ENCODE results near the gene GPHA2. TPM values are rescaled to one million over a fixed set of nuclear protein-coding genes. Genes with fewer than 3 reads are reported as not detected.

GPHA2 gene
- polyA plus RNA-seq, 12 donors: 0.30 to 0.39 TPM; not detected in 10

- no peak for DNase-seq
Observed at GRCh38 chr11:64931290-64931689, 4.4 kb downstream of the GPHA2 start.

- DNase-seq: no peak
Observed at GRCh38 chr11:64930340-64930739, 5.4 kb downstream of the GPHA2 start.

GRCh38 chr11:64929625-64930024, 6.1 kb downstream of the GPHA2 start:
- DNase-seq: no peak

DNA sequence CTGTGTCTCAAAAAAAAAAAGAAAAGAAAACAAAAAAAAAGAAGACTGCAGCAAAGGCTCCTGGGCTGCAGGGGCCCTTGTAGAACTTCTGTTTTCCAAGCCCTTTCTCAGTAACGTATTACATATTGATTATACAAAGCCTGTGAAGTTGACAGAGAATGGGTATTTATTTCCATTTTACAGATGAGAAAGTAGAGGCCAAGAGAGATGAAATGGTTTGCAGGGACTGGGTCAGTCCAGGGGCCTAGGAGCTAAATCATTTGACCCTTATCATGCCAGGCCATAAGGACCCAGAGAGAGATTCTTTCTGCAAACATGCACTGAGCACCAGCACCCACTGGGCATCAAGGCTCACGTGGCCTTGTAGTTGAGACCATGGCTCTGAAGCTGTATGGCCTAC, 6.7 kb downstream of the GPHA2 start:
- DNase-seq: no peak

DNA sequence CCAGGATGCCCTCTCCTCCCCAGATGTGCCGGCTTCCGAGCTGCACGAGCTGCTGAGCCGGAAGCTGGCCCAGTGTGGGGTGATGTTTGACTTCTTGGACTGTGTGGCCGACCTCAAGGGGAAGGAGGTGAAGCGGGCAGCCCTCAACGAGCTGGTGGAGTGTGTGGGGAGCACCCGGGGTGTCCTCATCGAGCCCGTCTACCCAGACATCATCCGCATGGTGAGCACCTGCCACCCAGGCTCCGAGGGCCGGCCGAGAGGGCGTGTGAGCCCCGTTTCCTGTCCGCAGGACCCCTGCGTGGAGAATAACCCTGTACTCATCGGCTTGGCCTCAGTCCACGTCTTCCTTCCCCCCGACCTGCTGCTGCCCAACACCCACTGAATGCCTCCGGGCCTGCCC, 9.0 kb downstream of the GPHA2 start:
- no peak for DNase-seq

GRCh38 chr11:64925536-64926436, 9.9 kb downstream of the GPHA2 start:
- DNase-seq: no peak

GRCh38 chr11:64924910-64925284, 10.8 kb downstream of the GPHA2 start:
- no peak for DNase-seq

GRCh38 chr11:64923944-64924909, 11.5 kb downstream of the GPHA2 start, which contains the start of gene PPP2R5B:
TSS of gene PPP2R5B (plus strand) at chr11:64924689. CDS start at chr11:64925735, 1,046 bp downstream.
- peak; percentile 92 for DNase-seq

DNA sequence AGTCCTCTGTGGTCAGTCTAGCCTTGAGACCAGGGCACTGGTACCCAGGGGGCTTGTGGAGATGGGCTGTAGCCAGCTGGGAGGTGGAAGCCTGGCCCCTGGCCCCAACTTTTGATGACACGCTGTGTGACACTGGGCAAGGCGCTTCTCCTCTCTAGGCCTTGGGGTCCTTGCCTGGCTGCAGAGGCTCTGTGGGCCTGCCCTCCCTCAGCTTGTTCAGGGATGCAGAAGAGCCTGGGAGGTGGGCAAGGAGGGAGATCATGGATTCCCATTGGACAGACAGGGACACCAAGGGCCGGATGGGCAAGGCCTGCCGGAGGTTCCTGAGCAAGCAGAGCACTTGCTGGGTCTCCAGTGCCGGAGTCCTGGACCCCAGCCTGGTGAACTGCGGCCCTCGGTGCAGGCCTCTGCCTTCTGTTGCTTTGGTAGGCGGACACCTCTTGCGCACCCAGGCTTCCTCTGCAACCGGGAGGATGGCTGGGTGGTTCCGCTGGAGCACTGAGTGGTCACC, 12.5 kb downstream of the GPHA2 start:
- DNase-seq: no peak

DNA sequence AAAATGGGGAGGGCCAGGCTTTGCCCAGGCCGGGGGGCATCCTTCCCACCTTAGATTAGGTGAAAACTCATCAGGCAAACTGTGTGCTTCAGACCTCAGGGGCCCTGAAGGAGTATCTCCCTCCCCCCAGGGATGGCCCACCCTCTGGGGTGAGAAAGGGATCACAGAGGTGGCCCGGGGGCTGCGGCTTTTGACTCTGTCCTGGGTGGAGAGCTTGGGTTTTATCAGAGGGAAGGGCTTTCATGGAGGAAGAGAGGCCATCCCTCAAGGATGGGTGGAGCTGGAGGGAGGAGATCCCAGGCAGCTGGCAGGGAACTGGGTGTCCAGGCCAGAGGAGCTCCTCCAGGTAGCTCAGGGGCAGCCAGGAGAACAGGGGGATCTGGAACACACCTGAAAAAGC, 14.3 kb downstream of the GPHA2 start:
- no peak for DNase-seq

DNA sequence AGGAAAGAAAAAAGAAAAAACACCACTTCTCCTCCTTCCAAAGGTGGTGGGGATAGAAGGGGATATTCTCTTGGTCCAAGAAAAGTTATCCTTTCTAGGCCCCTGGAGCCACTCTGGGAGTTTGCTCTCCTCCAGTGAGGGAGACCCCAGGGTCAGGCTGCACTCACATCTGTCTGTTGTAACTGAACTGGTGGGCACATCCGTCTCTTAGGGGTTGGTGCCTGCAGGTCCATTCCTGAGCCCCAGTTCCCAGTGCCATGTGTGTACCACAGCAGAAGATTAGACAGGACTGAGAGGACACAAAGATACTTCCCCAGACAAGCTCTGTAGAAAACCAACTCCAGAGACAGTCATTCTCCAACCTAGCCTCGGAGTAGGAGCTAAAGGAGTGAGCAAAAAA, 15.6 kb downstream of the GPHA2 start:
- no peak for DNase-seq

GRCh38 chr11:64919627-64920026, 16.1 kb downstream of the GPHA2 start:
- no peak for DNase-seq

- DNase-seq: no peak
Observed at GRCh38 chr11:64918017-64918416, 17.7 kb downstream of the GPHA2 start.

- DNase-seq: no peak
Observed at GRCh38 chr11:64917663-64917995, 18.1 kb downstream of the GPHA2 start.

- peak; percentile 99 for DNase-seq
Observed at GRCh38 chr11:64916775-64917662, 18.7 kb downstream of the GPHA2 start, which contains the start of gene ATG2A. TSS of gene ATG2A (minus strand) at chr11:64917209. CDS start at chr11:64917135, 74 bp downstream.

GRCh38 chr11:64916040-64916774, 19.5 kb downstream of the GPHA2 start:
- DNase-seq: no peak

DNA sequence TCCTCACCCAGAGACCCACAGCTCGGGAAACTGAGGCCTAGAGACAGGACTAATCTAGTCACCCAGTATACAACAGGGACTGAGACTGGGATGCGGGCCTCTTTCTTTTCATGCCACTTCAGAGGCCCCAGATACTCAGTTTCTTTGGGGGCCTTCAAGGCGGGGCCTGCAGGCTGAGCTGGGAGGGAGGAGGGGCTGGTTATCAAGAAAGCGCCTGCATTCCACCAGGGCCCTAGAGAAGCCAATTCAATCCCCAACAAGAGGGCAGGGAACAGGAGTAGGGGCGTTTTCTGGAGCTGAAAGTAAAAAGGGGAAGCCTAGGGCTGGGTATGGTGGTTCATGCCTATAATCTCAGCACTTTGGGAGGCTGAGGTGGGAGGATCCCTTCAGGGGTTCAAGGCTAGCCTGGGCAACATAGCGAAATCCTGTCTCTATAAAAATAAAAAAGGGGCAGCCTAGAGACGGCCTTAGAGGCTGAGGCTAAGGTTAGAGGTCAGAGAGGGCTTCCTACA, 20.3 kb downstream of the GPHA2 start:
- DNase-seq: no peak

- no peak for DNase-seq
Observed at GRCh38 chr11:64914123-64914522, 21.6 kb downstream of the GPHA2 start.

DNA sequence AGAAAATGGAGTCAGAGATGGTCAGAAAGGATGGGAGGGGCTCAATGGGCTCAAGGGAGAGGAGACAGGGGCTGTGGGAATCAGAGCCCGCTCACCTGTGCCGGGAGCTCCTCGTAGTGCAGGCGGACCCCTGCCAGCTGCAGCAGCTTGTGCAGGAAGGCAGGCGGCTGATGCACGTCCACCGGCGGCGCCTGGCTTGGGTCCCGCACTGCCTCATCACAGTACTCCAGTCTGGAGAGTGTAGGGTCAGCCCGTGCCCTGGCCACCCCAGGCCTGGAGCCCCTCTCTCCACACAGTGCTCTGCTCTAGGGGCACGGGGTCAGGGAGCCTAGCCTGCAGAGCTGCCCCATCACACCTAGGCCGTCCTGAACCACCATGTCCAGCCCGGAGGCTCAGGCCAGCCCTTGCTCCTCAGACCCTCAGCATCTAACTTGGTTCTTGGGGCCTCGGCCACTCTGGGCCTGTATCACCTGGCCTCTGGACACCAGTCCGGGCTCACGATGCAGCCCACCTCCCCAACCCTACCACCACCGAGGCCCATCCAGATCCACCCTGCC, 22.4 kb downstream of the GPHA2 start:
- no peak for DNase-seq

DNA sequence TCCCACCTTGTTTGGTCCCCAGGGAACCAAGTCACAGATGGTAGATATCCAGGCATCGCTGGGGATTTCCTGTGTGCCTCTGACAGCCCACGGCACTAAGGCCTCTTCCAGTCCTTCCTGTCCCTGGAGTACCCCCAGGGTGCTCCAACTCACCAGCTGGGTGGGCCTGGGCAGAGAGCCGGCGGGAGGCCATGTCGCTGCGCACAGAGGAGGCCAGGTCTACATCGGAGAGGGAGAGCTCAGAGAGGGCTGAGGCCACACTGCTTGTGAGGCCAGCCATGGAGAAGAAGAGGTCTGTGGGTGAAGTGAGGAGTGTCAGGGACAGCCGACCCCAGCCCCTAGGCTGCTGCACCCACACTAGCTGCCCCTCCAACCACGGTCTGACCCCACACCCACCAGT, 24.0 kb downstream of the GPHA2 start:
- no peak for DNase-seq
